HG02884 (cell line): Measurements from ENCODE around the gene ZPR1.
A peak's percentile ranks its signal among the peaks of the same experiment; 100 is the strongest.
"Not testable (repeated sequence)": the region's sequence is repeated elsewhere in the genome, so short reads cannot be mapped to it uniquely, and the experiment has no call there.

Experiments
- ATAC-seq: cut with Tn5 transposase; IDR thresholded peaks from one replicate; pipeline ENCODE4 v1.9.1; 2021; ENCODE audit warnings: mild to moderate bottlenecking, moderate library complexity; ENCODE audit not compliant: unreplicated experiment

ZPR1 gene

DNA sequence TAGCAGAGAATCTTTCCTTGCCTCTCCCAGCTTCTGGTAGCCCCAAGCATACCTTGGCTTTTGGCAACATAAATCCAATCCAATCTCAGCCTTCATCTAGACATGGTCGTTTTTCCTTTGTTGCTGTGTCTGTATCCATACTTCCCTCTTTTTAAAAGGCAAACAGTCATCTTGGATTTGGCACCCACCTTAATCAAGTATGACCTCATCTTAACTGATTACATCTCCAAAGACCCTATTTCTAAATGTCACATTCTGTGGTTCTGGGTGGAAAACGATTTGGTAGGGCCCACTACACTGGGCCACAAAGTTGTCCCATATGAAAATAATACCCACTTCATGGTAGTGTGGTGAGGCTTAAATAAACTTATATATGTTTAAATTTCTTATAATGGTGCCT is 15.9 kb downstream of the ZPR1 start:
- no peak for ATAC-seq

DNA sequence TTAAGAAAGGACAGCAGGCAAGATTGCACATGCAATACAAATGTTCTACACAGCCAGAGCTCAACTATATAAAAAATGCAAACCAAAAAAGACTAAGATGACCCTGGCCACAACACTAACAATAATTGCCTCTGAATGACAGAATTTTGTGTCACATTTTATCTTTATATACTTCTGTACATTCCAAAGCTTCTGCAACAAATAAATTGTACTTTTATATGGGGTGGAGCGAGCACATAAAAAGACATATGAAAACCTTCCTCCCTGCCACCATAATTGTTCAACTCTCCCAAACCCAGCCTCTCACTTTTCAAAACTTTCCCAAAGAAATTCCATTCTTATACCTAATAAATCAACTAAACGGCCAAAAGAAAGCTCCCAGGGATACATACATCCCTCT is 25.7 kb downstream of the ZPR1 start:
- no peak for ATAC-seq

DNA sequence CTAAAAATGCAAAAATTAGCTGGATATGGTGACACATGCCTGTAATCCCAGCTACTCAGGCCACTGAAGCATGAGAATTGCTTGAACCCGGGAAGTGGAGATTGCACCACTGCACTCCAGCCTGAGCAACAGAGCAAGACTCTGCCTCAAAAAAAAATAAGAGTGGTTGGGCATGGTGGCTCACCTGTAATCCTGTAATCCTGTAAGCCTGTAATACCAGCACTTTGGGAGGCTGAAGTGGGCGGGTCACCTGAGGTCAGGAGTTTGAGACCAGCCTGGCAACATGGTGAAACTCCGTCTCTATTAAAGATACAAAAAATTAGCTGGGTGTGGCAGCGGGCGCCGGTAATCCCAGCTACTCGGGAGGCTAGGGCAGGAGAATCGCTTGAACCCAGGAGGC is 31.8 kb downstream of the ZPR1 start:
- ATAC-seq = not testable (repeated sequence)

DNA sequence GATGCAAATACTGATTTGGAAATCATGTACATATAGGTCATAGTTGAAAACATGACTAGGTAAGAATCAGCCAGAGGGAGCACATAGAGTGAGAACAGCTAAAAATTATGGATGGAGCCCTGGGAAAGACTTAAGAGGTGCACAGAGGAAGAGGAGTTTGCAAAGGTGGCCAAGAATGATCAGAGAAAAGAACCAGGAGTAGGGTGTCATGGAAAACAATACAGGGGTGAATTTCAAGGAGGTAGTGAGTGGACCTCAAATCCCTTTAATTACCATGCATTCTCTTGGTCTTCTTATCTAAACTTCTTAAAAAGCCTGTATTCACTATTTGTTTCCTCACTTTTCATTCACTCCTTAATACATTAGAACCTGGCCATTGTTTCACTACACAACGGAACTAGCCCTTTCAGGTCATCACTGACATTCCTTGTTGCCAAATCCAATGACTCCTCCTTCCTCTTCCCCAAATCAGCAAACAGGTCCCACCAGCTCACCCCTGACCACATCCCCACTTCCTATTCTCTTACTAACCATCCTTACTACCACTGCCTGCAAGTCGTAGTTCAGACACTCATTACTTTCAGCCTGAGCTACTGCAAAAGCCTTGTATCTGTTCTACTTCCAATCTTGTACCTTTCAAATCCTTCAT is 37.6 kb downstream of the ZPR1 start:
- no peak for ATAC-seq

DNA sequence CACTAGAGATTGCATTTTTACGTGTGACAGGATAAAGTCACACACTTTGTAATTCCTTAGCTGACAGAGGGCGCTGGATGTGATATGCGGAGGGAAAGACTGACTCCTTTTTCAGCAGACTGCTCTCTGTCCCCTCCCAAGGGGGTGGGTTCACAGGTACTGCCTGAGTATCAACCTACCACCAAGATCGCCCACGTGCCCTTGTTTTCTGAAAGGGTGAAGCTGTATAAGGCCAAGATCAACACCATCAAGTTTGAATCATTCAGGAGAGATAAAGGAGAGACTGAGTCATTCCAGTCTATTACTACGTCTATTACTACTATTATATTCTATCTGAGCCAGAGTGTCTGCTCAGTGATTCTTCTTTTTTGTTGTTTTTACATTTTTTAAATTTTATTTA is 45.7 kb downstream of the ZPR1 start:
- no peak for ATAC-seq

DNA sequence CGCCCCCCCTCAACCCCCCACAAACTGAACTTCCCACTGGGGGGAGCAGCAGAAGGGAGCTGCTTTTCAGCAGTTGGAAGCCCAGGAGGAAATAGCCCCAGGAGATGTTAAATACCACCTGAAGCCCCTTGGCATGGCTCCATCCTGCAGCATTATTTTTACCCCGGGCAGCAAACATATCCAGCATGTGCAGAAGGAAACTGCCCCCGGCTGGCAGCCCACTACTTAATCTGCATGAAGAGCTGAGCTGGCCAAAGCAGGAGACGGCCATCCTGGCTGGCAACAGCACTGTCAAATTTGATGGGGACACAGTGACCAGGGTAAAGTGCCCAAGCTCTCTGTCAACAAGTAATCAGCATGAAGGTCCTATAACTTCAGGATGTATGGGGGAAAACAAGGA is 47.1 kb downstream of the ZPR1 start:
- ATAC-seq = no peak

DNA sequence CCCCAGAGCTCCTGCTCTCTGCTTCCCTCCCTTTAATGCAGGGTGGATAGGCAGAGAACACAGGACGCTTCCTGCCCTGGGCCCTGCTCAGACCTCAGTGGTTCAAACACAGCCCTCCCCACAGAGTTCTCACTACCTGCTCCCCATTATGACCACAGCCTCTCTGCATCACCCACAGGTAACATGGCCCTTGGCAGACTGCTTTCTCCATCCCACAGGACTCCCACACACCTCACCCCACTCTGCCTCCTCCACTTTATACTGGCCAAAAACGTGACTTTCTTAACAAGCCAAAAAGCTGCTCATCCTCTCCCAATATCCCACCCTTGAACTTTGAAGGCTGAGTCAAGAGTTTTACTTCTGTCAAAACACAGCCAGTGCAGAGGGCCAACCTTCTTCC is 48.8 kb downstream of the ZPR1 start:
- ATAC-seq = no peak

DNA sequence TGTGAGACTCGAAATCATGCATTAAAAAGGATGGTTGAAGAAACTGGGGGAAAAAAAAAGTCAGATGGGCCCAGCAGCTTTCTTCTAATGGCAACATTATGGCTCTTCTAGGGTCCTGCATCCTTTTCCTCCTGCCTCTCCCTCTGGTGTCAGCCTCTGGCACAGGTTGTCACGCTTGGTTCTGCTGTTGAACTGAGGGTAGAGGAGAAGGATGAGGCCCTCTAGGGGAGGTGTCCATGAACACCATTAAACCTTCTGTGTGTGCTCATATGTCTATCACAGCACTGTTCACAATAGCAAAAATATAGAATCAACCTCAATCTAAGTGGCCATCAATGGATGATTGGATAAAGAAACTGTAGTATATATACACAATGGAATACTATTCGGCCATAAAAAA is 51.1 kb downstream of the ZPR1 start:
- no peak for ATAC-seq

DNA sequence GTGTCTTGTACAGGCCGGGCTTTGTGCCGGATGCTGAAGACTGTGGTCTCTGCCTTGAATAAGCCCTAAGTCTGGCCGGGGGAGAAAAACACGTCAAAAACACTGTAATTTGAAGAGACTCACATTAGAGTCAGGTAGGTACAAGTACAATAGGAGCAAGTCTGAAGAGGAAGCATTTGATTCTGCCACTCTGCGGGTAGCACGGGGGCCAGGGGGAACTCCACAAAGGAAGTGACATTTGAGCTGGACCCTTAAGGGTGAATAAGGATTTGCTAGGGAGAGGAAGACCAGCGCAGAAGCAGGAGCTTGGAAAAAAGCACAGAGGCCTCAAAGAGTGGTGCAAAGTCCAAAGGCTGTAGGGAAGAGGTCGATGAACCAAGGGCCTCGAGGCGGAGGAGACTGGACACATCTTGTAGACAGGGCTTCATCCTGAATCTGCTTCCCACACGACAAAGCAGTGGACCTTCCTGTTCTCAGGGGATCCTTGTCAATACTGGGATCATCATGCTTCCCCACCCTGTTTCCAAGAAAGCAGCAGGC is 53.8 kb downstream of the ZPR1 start:
- ATAC-seq = no peak

DNA sequence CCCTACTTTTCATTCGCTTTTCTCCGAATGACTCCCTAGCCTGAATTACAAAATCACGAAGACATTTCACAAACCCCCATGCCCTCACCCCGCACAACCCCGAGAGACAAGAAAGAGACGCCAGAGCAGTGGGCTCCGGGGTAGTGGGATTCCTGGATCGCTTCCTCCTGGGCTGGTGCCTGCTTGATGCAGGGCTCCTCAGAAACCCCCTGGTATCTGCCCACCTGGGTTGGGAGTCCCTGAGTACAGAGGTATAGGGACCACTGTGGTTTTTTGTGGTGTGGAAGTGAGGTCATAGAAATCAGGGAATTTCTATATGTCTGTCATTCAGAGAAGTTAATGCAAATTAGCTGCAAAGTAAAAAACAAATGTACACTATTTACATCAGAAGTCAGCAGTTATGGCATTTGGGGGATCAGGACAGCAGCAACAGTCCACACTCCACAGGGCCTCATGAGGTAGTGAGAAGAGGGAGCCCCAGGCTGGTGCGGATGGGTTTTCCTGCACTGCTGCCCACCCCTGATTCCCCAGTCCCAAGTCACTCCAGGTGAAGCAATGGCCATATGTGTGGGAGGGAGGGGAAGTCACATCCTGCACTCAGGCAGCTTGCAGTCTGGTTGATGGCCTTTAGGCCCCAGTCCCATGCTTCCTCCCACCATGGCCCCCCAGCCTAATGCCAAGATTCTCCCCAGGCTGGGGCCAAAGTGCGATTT is 54.6 kb downstream of the ZPR1 start:
- peak; percentile 31 for ATAC-seq

DNA sequence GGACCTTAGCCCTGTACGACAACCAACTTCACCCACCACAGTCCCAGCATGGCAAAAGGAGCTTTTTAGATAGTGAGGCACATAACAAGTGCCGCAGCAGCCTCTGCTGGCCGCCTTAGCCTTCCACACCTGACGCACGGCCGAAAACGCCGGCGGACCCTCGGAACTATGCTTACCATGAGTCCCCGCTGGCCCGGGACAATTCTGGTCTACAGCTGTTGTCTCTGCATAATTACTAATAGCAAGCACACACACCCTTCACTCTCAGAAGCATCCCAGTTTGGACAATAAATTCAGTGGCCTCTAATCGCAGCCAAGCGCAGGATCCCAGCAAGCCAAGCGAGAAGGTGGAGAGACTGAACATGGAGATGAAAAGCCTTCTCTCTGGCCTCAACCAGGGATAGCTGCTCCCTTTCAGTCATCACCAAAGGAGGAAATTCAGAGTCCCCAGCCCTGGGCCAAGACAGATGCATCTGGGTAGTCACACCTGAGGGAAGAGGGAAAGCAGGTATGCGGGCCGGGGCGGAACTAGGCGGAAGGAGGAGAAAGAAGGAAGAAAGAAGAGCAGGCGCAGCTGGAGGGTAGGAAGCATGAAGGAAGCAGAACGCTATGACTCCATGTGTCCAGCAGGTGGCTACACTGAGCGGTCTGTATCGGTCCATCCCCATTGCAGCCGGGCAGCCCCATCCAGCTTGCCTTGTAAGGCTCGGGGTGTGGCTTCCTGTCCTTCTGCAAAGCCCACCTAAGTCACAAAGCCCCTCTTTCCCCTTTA is 55.4 kb downstream of the ZPR1 start:
- peak; percentile 86 for ATAC-seq

DNA sequence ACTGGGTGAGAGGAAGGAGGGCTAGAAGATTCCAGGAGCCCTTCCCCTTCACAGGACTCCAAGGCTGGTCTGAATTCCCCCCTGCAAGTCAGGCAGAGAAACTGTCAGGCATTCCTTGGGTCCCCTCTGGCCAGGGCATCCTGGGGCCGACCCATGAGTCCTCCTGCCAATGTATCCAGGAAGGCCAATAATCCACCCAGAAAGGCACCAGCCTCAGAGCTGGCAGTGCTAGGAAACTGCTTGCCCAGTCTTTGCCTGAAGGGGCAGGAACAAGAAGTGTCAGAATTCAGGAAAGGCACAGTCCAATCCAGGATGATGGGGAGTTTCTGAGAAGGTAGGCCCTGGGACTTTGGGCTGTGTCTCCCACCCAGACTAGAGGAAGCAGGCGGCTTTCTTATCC is 56.0 kb downstream of the ZPR1 start:
- no peak for ATAC-seq

DNA sequence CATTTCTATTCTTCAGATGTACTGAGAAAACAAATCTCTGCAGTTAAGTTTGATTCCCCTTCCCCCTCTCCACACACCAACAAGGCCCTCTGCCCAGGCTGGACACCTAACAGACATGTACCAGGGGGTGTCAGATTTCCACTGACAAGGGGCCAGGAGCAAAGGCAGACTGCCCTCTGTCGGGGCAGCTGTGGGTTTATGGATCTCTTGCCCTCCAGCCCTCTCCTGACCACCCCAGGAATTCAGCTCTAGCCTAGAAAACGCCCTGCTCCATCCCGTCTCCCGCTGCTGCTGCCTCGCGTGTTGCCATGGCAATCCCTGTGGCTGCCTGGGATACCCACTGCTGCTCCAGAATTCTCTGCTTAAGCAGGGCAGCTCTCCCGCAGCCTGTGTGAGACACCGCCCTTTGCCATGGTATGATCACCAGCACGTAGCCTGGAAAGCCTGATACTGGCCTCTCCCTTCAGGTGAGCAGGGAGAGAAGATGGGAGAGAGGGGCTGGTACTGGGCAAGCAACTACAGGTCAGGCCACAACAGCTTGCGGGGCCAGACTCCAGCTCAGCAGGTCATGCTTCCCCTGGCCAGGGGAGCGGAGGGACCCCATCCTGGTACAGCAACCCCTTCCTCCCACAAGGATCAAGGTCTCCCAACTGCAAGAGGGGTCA is 56.6 kb downstream of the ZPR1 start:
- no peak for ATAC-seq

DNA sequence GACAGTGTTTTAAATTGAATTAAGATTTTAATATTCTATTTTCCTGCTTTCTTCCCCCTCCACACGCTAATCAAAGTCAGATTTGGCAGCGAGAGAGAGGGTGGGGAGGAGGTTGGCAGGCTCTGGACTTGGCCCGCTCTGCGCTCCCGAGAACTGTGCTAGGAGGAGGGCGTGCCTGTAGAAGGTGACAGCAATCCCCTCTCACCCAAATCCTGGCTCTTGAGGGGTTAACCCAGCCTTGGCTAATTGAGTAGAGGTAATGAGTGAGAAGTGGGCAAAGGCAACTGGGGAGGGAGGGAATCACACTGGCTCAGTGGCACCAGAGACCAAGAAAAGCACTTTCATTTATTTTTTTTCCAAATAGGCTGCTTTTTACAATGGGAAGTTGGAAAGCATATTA is 57.2 kb downstream of the ZPR1 start:
- no peak for ATAC-seq

DNA sequence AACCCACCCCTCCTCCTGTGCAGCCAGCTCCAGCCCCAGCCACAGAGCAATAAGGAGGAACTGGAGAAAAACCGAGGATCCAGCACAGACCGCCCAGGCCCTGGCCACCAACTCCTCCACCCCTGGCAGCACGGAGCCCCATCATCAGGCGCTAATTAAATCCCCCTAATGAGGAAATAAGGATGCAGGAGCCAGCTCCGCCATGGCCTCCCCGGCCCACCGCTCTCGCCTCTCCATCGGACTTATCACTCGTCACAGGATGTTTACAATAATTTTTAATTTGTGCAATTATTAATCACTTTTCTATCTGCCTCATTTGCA is 57.6 kb downstream of the ZPR1 start:
- no peak for ATAC-seq

DNA sequence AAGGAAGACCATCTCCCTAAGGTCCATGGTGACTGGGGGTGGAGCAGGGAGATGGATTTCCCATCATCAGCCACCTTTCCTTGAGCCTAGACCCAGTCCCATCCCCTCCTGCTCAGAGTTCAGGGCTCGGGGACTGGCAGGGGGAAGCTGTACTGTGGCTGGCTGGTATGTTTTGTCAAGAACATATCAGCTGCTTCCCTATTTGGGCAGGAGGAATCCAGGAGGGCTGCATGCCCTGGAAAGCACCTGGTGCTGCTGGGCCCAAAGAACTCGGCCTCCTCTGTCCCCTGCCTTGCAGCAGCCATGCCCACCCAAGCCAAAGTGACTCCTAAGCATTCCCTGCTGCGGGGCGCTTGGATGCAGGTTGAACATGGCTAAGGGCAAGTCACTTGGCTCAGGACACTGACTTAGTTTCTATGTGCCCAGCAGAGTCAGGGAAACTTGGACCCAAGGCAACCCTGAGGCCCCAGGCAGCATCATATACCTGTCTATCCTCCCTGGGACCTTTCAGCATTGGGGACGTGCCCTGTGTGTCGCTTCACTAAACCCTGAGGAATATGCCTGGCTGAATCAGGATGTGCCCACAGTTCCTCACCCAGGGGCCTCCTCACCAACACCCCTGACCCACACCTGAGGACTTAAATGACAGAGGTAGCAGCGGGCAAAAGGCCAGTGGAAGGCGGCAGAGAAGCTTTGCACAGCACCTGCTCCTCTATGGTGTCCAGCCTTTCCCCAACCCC is 58.2 kb downstream of the ZPR1 start:
- no peak for ATAC-seq

DNA sequence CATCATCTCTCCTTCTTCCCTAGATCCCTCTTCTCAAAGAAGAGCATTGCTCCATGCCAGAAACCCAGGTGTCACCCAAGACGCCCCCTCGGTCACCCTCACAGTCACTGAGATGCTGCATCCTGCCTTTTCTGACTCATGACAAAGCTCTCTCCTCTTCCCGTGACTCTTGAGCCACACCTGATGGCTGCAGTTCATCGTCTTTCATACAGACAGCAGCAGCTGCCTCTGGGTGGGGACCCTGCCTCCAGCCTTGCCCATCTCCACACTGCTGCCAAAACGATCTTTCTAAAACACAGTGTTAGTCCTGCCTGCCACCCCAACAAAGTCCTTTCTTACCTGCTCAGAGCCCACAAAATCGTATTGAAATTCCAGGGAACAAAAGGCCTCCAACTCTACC is 59.8 kb downstream of the ZPR1 start:
- no peak for ATAC-seq

DNA sequence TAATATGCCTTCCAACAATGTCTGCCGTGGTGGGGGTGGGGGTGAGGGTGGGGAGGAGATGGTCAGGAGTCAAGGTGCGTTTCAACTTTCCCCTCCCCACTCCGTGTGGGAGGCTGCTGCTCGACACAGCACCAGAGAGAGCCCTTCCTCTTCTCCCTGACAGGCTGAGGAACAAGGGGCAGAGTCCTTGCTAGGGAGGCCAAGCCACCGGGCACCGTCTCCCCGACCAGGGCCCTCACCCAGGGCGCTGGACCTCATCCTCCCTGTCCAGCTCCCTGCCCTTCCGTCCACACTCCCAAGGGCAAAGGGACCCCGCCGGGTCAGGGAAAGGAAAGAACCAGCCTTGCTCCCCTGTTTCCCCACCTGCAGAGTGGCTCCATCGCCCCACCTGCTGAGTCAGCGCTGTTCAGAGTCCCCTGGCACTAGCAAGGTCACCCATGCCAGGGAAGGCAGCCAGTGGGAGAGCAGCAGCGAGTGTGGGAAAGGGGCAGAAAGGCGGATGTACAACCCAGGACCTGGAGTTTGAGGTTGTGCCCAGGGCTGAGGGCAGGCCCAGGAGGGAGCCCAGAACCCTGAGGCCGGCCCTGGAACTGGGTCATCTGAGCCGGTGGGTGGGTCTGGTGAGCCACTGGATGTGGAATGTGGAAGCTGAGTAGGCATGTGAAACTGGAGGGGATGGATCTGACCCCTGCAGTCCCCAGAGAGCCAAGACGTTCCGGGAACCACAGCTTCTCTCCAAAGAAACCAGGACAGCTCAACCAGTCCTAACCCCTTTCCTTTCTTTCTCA is 62.2 kb downstream of the ZPR1 start:
- ATAC-seq = no peak

DNA sequence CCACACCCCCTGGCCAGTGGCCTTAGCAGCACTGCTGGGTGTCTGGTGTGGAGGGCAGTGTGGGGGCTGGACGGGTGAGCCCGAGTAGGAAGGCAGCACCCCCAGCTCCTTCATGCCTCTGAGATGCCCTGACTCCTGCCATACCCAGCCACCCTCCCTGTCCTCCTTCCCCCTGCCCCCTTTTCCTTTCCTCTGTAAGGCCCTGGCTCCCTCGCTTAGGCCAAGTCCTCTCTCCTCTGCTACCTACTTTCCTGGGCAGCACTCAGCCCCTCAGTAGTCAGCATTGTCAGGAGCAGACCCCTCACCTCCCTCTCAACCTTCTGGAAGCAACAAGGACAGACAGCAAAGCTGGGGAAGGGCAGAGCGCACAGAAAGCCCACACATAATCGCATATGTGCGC is 63.0 kb downstream of the ZPR1 start:
- ATAC-seq = no peak
